K562 (cell line): ENCODE measurements around the gene RXRB. TPM values are rescaled to one million over a fixed set of nuclear protein-coding genes. Genes with fewer than 3 reads are reported as not detected.

ENCODE experiments used
- ATAC-seq: fragments of 200-7000 bp; cut with Tn5 transposase; 3 replicates; pipeline ENCODE4 v1.9.1; 2020; ENCODE audit warnings: moderate library complexity
- BruUV-seq: library from RNA; stranded (reverse); fragments of 400-500 nt; replicated peaks from 2 replicates; lab custom pipeline; 2021; lab: Mats Ljungman, UMichigan
- CTCF ChIA-PET: fragments of 300-600 bp; formaldehyde crosslinking; extraction: SDS; loops from one replicate; lab custom pipeline; 2021; ENCODE audit warnings: low intra/inter-chr PET ratio; lab: Yijun Ruan, JAX
- POLR2A ChIA-PET: fragments of 300-600, 350-650 bp; sonication (Branson Sonifier 250); formaldehyde crosslinking; extraction: SDS; loops from one replicate; lab custom pipeline; 2021; ENCODE audit warnings: antibody characterized with exemption, inconsistent platforms; lab: Yijun Ruan, JAX
- DNase-seq, 4 experiments: peaks; one replicate each; pipeline versions ENCODE4 v3.0.0 to v3.0.0-alpha.2; 2011 to 2018; ENCODE audit warnings: low spot score in 3 of 4, mixed read lengths in 3 of 4; ENCODE audit errors: extremely low read depth in 1 of 4
- FAIRE-seq: peaks from 2 replicates; lab custom pipeline; 2011; peaks lifted over from hg19 to GRCh38; lab: Jason Lieb, UNC
- H2AFZ ChIP-seq: 2 replicates; pipeline ENCODE4 v1.6.0; 2011; ENCODE audit warnings: low read depth, low read length, control low read depth, inconsistent platforms
- H3K27ac ChIP-seq: fragments of 200-600 bp; 3 replicates; pipeline ENCODE4 v1.8.0; 2011; ENCODE audit warnings: low read depth, mild to moderate bottlenecking, control low read depth, inconsistent platforms, low read length, moderate library complexity, mixed read lengths; ENCODE audit errors: extremely low read depth
- H3K27me3 ChIP-seq, 2 experiments: fragments of 300-600 bp in 1 of 2; 2 replicates in 1 of 2; 3 replicates in 1 of 2; pipeline versions ENCODE4 v1.6.0 to v1.8.0; 2011; ENCODE audit warnings: inconsistent platforms in 2 of 2, low read length in 2 of 2, mild to moderate bottlenecking in 1 of 2, mixed read lengths in 1 of 2, moderate library complexity in 1 of 2; ENCODE audit not compliant: control insufficient read depth in 2 of 2, insufficient read depth in 2 of 2
- H3K36me3 ChIP-seq: fragments of 300-600 bp; 3 replicates; pipeline ENCODE4 v1.8.0; 2011; ENCODE audit warnings: mild to moderate bottlenecking, low read length, inconsistent platforms; ENCODE audit not compliant: control insufficient read depth, insufficient read depth
- H3K4me1 ChIP-seq, 2 experiments: fragments of 200-600 bp in 1 of 2; replicated peaks in 1 of 2; 2 replicates in 1 of 2; 3 replicates in 1 of 2; pipeline versions ENCODE4 v1.5.1 to v1.8.0; 2011; ENCODE audit warnings: inconsistent platforms in 2 of 2, low read length in 2 of 2, mild to moderate bottlenecking in 1 of 2, mixed read lengths in 1 of 2, moderate library complexity in 1 of 2; ENCODE audit not compliant: control insufficient read depth in 2 of 2, insufficient read depth in 2 of 2
- H3K4me2 ChIP-seq: 2 replicates; pipeline ENCODE4 v1.6.1; 2011; ENCODE audit warnings: low read length, control low read depth, inconsistent platforms, mixed read lengths; ENCODE audit not compliant: insufficient read depth
- H3K4me3 ChIP-seq: fragments of 200-600 bp; sonication (generic), shearing (Covaris generic); 2 replicates; pipeline ENCODE4 v1.5.1; 2016; ENCODE audit warnings: control low read depth, inconsistent platforms
- H3K79me2 ChIP-seq: fragments of 200-600 bp; 3 replicates; pipeline ENCODE4 v1.8.0; 2011; ENCODE audit warnings: low read length, inconsistent platforms; ENCODE audit not compliant: control insufficient read depth, insufficient read depth
- H3K9ac ChIP-seq, 2 experiments: 2 replicates each; pipeline versions ENCODE4 v1.6.0 to v1.6.1; 2011; ENCODE audit warnings: low read depth in 2 of 2, low read length in 2 of 2, control low read depth in 1 of 2, inconsistent platforms in 1 of 2, mild to moderate bottlenecking in 1 of 2, mixed read lengths in 1 of 2; ENCODE audit not compliant: insufficient read depth in 1 of 2
- H3K9me1 ChIP-seq: one replicate; pipeline ENCODE4 v1.6.0; 2011; ENCODE audit warnings: inconsistent platforms, mild to moderate bottlenecking, low read length, moderate library complexity; ENCODE audit not compliant: control insufficient read depth, insufficient read depth
- H3K9me3 ChIP-seq: replicated peaks from 2 replicates; pipeline ENCODE4 v1.5.1; 2011; ENCODE audit warnings: low read depth, low read length, inconsistent platforms; ENCODE audit not compliant: control insufficient read depth, insufficient read depth
- H4K20me1 ChIP-seq: replicated peaks from 2 replicates; pipeline ENCODE4 v1.6.1; 2011; ENCODE audit warnings: low read length, inconsistent platforms, mixed read lengths; ENCODE audit not compliant: control insufficient read depth, insufficient read depth
- CBX2 ChIP-seq: fragments of 200-600 bp; sonication (generic); IDR thresholded peaks from one replicate; pipeline ENCODE4 v1.6.1; 2012; ENCODE audit warnings: mild to moderate bottlenecking, low read length, inconsistent platforms; ENCODE audit not compliant: insufficient read depth, poor library complexity, severe bottlenecking
- JUNB ChIP-seq: fragments of 450-650 bp; formaldehyde crosslinking; conservative IDR thresholded peaks from 2 replicates; pipeline ENCODE4 v1.4.0; 2020; ENCODE audit warnings: mild to moderate bottlenecking
- NCOR1 ChIP-seq: fragments of 450-650 bp; IDR thresholded peaks from 2 replicates; pipeline ENCODE4 v1.6.1; 2016; ENCODE audit warnings: mild to moderate bottlenecking, moderate library complexity
- NELFE ChIP-seq: IDR thresholded peaks from 2 replicates; pipeline ENCODE4 v1.6.1; 2011; ENCODE audit warnings: mild to moderate bottlenecking; ENCODE audit not compliant: insufficient read depth, insufficient read length
- PHTF2 ChIP-seq: fragments of 250-450 bp; sonication (Bioruptor Pico); IDR thresholded peaks from 2 replicates; pipeline ENCODE4 v1.5.0; 2021; ENCODE audit warnings: mild to moderate bottlenecking
- SIN3A ChIP-seq, 2 experiments: fragments of 150-350 bp in 1 of 2; IDR thresholded peaks; 2 replicates each; pipeline ENCODE4 v1.6.1; 2011 to 2016; ENCODE audit warnings: borderline replicate concordance in 2 of 2, low read depth in 2 of 2, low read length in 2 of 2, mild to moderate bottlenecking in 2 of 2, moderate library complexity in 2 of 2; ENCODE audit not compliant: control insufficient read depth in 1 of 2
- SMARCA4 ChIP-seq: fragments of 450-650 bp; IDR thresholded peaks from 2 replicates; pipeline ENCODE4 v1.6.1; 2016
- TEAD1 ChIP-seq, 2 experiments: fragments of 450-650 bp in 1 of 2; sonication (generic) in 1 of 2; formaldehyde crosslinking; IDR thresholded peaks; 2 replicates each; pipeline versions ENCODE4 v1.4.0 to v1.8.0; 2020 to 2022; ENCODE audit warnings: mild to moderate bottlenecking in 2 of 2, missing genetic modification reagents in 1 of 2
- ZNF133 ChIP-seq: fragments of 250-450 bp; sonication (Bioruptor Pico); IDR thresholded peaks from 2 replicates; pipeline ENCODE4 v1.4.0; 2020; ENCODE audit warnings: mild to moderate bottlenecking
- ZNF316 ChIP-seq: fragments of 450-650 bp; IDR thresholded peaks from 2 replicates; pipeline ENCODE4 v1.6.1; 2016
- ZNF75A ChIP-seq: fragments of 450-650 bp; formaldehyde crosslinking; IDR thresholded peaks from 2 replicates; pipeline ENCODE4 v1.4.0; 2020; ENCODE audit warnings: mild to moderate bottlenecking
- WGBS: fragments of 100-300 bp; shearing (Covaris generic); methylation state at CpG from one replicate; pipeline ENCODE4 v1.1.6; 2016; ENCODE audit warnings: low coverage, mixed read lengths; ENCODE audit not compliant: insufficient coverage; ENCODE audit errors: missing lambda C conversion rate; 5-methylcytosine and 5-hydroxymethylcytosine counted together
- in situ Hi-C: fragments of 300-500 bp; cut with MboI; formaldehyde crosslinking; loops from 4 replicates; pipeline ENCODE4 v1.15.0; 2018; ENCODE audit warnings: inconsistent platforms, mixed read lengths
- intact Hi-C: fragments of 100-400 bp; cut with micrococcal nuclease; formaldehyde crosslinking; loops from 2 replicates; pipeline ENCODE4 v1.14.2; 2022
- polyA plus RNA-seq, 8 experiments: library from polyadenylated mRNA; depleted of rRNA in 4 of 8; stranded (reverse) in 5 of 8; unstranded in 3 of 8; fragments of >200 nt; fragmentation: Nextera tagmentation in 2 of 8; fragmentation: Illumina TruSeq in 1 of 8; extraction: Ambion mirVana in 2 of 8; extraction: Trizol in 1 of 8; gene quantifications; 2 replicates each; pipeline versions ENCODE4 v1.2.1 to v1.2.3, GENCODE V29; 2011 to 2014; ENCODE audit warnings: inconsistent platforms in 1 of 8, missing spikeins in 1 of 8
- total RNA-seq, 7 experiments: library from RNA; depleted of rRNA in 6 of 7; stranded (reverse); fragments of >200 nt in 6 of 7; fragmentation: Illumina TruSeq in 2 of 7; extraction: Trizol in 2 of 7; gene quantifications; 2 replicates each; pipeline versions ENCODE4 v1.2.1 to v1.2.3, GENCODE V29; 2011 to 2021; ENCODE audit warnings: low replicate concordance in 1 of 7
- TF ChIP-seq, protein P1 (sequence below), 2 experiments: fragments of 450-650 bp; conservative IDR thresholded peaks; 2 replicates each; pipeline ENCODE4 v1.6.1; 2017; ENCODE audit warnings: mild to moderate bottlenecking in 2 of 2, moderate library complexity in 2 of 2
- TF ChIP-seq, protein P2 (sequence below): fragments of 200-800 bp; sonication (Bioruptor generic); IDR thresholded peaks from 2 replicates; pipeline ENCODE4 v1.6.1; 2016; ENCODE audit warnings: missing genetic modification characterization, missing compliant biosample characterization

RXRB gene
- total and polyA plus RNA-seq, 9 of the 15 experiments (the other 6 are each of a cell fraction or from before 2014, with no cell fraction given), result 0.76 to 35.5 (median 18.4) TPM

DNA sequence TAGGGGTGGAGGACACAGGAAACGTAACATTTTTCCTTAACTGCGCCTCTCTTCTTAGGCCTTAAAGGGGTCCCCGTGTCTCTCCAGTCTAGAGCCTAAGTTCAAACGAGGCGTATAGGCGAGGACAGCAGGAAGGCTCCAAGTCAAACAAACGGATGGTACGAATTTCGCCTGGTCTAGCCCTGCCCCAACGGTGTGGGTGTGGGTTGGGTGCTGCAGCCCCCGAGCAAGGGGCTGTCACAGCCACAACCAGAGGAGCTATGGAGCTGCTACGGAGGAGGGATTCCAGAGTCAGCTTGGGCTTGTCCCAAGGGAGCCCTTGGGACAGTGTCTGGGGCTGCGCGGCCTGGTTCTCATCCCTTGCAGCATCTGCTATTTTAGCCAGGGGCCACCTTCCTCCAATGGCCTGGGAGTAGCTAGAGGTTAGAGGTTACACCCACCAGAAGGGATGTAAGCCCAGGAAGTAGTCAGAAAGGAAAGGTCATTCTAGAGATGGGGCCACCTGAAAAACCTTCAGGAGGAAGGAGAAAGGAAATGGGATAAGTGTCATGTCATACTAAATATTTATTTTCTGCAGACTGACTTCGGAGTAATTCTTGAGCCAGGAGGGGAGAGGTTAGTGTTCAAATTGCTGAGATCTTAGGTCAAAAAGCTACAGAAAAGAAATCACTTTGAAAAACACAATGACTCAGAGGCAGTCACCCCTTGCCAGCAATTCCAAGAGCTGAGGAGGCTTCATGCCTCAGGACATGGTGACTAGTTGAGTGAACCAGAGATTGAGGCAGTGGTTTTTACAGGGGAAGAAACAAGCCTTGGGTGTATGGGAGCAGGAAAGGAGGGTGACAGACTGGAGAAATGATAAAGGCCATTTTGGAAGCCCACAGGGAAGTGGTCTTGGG, 49.5 kb upstream of the RXRB start:
- peak overlapping the region; percentile 92 for H2AFZ ChIP-seq
- TSS peak; percentile 88 for BruUV-seq
- no peaks in the 10 kb centered on the region for H3K79me2 ChIP-seq
- peaks cover 22 to 31% of the 10 kb centered on the region in 2 experiments for H3K4me1 ChIP-seq
- peaks cover 4 to 6% of the 10 kb centered on the region in 2 experiments; a peak in 2 of 5 replicates for H3K27me3 ChIP-seq
- peak overlapping the region; percentile 91 for H3K27ac ChIP-seq
- H3K9me3 ChIP-seq, result no peaks in the 10 kb centered on the region
- 20% methylated on average over 15 of the region's 15 CpGs for WGBS
- intact Hi-C loops, result loop anchor here (2.0 kb wide), 1 partner anchor 49 kb away; the partner anchor contains the start of genes RXRB and SLC39A7
- peaks cover 21% of the 10 kb centered on the region for H3K36me3 ChIP-seq
- CTCF ChIA-PET, result interaction anchor here (2.7 to 3.6 kb wide), 2 partner anchors 89 to 126 kb away, joined by 21 to 24 read pairs; no protein-coding TSS in a partner anchor
- peak; percentile 5 for ATAC-seq
- peak in 2 of 4 experiments; percentile 34 for DNase-seq
- in situ Hi-C loops, result loop anchor here (5.0 kb wide), 2 partner anchors 133 to 233 kb away; no protein-coding TSS in a partner anchor
- no peaks in the 10 kb centered on the region for H4K20me1 ChIP-seq
- peak overlapping the region; percentile 89 to 90 for H3K9ac ChIP-seq
- peak overlapping the region; percentile 97 for H3K4me2 ChIP-seq
- POLR2A ChIA-PET, result interaction anchor here (0.6 to 5.2 kb wide), 23 partner anchors 9 to 712 kb away, joined by 3 to 57 read pairs (median 4); partner anchors contain the start of genes B3GALT4, RING1, RPS18 and VPS52
- peaks cover 4% of the 10 kb centered on the region for H3K9me1 ChIP-seq
- FAIRE-seq, result no peak
- H3K4me3 ChIP-seq, result peak overlapping the region; percentile 53
- no peak for TF ChIP-seq ZNF75A (CRISPR knock-in tag)
- TF ChIP-seq CBX2, result no peak
- TF ChIP-seq, protein P1, sequence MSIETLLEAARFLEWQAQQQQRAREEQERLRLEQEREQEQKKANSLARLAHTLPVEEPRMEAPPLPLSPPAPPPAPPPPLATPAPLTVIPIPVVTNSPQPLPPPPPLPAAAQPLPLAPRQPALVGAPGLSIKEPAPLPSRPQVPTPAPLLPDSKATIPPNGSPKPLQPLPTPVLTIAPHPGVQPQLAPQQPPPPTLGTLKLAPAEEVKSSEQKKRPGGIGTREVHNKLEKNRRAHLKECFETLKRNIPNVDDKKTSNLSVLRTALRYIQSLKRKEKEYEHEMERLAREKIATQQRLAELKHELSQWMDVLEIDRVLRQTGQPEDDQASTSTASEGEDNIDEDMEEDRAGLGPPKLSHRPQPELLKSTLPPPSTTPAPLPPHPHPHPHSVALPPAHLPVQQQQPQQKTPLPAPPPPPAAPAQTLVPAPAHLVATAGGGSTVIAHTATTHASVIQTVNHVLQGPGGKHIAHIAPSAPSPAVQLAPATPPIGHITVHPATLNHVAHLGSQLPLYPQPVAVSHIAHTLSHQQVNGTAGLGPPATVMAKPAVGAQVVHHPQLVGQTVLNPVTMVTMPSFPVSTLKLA (conservative IDR thresholded peaks at IDR 0.05), result no peak
- no peak; the same call in 1 of the 2 replicates for TF ChIP-seq JUNB (CRISPR knock-in tag)
- TF ChIP-seq TEAD1 (CRISPR knock-in tag; IDR thresholded peaks at IDR 0.05), result no peak
- TF ChIP-seq NCOR1, result no peak
- peak; percentile 42; the same call in 1 of the 2 replicates for TF ChIP-seq SMARCA4
- TF ChIP-seq ZNF133 (CRISPR knock-in tag), result 0 out of 2 replicates have a peak, but pooled peaks have one; percentile 14
- no peak for TF ChIP-seq ZNF316
- TF ChIP-seq, protein P2, sequence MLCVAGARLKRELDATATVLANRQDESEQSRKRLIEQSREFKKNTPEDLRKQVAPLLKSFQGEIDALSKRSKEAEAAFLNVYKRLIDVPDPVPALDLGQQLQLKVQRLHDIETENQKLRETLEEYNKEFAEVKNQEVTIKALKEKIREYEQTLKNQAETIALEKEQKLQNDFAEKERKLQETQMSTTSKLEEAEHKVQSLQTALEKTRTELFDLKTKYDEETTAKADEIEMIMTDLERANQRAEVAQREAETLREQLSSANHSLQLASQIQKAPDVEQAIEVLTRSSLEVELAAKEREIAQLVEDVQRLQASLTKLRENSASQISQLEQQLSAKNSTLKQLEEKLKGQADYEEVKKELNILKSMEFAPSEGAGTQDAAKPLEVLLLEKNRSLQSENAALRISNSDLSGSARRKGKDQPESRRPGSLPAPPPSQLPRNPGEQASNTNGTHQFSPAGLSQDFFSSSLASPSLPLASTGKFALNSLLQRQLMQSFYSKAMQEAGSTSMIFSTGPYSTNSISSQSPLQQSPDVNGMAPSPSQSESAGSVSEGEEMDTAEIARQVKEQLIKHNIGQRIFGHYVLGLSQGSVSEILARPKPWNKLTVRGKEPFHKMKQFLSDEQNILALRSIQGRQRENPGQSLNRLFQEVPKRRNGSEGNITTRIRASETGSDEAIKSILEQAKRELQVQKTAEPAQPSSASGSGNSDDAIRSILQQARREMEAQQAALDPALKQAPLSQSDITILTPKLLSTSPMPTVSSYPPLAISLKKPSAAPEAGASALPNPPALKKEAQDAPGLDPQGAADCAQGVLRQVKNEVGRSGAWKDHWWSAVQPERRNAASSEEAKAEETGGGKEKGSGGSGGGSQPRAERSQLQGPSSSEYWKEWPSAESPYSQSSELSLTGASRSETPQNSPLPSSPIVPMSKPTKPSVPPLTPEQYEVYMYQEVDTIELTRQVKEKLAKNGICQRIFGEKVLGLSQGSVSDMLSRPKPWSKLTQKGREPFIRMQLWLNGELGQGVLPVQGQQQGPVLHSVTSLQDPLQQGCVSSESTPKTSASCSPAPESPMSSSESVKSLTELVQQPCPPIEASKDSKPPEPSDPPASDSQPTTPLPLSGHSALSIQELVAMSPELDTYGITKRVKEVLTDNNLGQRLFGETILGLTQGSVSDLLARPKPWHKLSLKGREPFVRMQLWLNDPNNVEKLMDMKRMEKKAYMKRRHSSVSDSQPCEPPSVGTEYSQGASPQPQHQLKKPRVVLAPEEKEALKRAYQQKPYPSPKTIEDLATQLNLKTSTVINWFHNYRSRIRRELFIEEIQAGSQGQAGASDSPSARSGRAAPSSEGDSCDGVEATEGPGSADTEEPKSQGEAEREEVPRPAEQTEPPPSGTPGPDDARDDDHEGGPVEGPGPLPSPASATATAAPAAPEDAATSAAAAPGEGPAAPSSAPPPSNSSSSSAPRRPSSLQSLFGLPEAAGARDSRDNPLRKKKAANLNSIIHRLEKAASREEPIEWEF (CRISPR knock-in tag), result no peak
- no peak for TF ChIP-seq NELFE
- TF ChIP-seq PHTF2 (CRISPR knock-in tag), result no peak
- no peak for TF ChIP-seq SIN3A (IDR thresholded peaks at IDR 0.05; ENCODE audit: borderline replicate concordance in 2 of 2, control insufficient read depth in 1 of 2, low read depth in 2 of 2, low read length in 2 of 2)
